Superior temporal gyrus (tissue), 1 donor: ENCODE results near the gene CYP2A7.
"Not testable (repeated sequence)": the region's sequence is repeated elsewhere in the genome, so short reads cannot be mapped to it uniquely, and the experiment has no call there.

ENCODE experiments used
- DNase-seq: peaks from one replicate; pipeline ENCODE4 v3.0.0-alpha.2; 2016; ENCODE audit errors: extremely low spot score

The CYP2A7 gene, protein sequence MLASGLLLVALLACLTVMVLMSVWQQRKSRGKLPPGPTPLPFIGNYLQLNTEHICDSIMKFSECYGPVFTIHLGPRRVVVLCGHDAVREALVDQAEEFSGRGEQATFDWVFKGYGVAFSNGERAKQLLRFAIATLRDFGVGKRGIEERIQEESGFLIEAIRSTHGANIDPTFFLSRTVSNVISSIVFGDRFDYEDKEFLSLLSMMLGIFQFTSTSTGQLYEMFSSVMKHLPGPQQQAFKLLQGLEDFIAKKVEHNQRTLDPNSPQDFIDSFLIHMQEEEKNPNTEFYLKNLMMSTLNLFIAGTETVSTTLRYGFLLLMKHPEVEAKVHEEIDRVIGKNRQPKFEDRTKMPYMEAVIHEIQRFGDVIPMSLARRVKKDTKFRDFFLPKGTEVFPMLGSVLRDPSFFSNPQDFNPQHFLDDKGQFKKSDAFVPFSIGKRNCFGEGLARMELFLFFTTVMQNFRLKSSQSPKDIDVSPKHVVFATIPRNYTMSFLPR

DNA sequence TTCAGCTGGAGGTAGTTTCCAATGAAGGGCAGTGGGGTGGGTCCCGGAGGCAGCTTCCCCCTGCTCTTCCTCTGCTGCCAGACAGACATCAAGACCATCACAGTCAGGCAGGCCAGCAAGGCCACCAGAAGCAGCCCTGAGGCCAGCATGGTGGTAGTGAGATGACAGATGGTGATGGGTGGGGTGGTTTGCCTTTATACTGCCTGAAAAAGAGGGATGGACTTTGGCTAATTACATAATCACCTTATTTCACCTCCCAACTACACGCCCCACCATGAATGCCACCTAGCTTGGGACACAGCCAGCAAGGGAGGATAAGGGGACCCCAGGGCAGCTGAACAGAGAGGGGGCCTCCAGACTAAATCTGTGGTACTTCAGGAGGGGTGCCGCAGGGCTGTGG lies at the start of gene CYP2A7:
TSS of gene CYP2A7 (minus strand) at position 170 of the 400 bp plus-strand sequence. CDS start at position 149, 21 bp downstream.
- DNase-seq: not testable (repeated sequence)

DNA sequence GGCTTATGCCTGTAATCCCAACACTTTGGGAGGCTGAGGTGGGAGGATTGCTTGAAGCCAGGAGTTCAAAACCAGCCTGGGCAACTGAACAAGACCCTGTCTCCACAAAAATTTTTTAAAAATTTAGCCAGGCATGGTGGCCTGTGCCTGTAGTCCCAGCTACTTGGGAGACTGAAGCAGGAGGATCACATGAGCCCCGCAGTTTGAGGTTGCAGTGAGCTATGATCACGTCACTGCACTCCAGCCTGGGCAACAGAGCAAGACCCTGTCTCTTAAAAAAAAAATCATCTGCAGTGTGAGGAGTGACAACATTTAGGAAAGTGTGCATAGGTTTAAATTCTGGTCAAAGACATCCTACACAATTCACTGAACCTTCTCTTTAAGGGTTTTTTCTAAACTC lies 48.8 kb upstream of the CYP2A7 start:
- not testable (repeated sequence) for DNase-seq

- not testable (repeated sequence) for DNase-seq
These were observed 47.9 kb upstream of the CYP2A7 start for GRCh38 chr19:40929942-40930341.

DNA sequence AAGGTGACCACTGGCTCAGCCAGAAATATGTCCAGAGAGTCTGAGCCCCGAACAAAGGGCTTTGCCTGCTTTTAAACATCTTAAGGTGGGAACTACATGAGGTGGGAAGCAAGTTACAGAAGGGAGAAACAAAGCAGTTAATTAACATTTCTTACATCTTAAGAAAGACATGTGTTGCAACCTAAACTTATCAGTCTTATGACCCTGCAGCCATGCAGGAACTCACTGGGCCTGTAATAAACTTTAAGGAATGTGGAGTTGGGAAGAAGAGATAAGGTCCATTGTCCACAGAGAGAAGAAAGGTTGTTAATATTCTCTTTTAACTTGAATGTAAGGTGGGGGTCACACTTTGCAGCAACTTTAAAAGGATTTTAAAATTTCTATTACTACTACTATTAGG lies 46.8 kb upstream of the CYP2A7 start:
- DNase-seq: no peak

DNA sequence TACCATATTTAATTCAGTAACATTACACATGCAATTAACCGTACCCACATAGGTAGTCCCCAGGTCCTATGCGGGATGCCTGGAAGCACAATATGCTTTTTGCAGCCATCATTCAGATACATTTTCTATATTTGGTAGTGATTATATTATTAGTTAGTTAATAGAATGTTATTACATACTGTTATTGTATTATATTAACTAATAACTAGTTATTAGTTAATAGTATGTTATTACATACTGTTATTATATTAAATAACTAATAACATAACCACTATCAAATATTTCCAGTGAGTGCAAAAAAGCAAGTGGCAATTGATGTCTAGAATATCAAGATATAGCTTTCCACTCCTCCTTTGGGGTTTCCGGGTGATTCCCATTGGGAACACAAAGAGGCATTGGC lies 45.5 kb upstream of the CYP2A7 start:
- no peak for DNase-seq

- DNase-seq: not testable (repeated sequence)
These were observed 44.2 kb upstream of the CYP2A7 start for GRCh38 chr19:40926276-40926675.

DNA sequence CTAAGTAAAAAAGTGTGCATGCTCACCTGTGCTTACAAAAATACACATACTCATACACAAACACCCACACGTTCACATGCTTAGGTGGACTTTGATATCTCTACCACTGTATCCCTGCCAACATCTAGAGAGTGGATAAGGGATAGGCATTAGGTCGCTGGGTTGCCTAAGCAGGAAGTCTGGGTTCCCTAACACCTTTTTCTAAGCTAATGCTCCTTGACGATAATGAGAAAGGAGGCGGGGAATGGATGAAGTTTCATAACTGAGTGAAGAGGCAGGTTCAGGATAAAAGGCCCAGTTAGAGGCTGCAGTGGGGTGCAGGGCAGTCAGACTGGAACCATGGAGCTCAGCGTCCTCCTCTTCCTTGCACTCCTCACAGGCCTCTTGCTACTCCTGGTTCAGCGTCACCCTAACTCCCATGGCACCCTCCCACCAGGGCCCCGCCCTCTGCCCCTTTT lies 41.9 kb upstream of the CYP2A7 start:
- no peak for DNase-seq

DNA sequence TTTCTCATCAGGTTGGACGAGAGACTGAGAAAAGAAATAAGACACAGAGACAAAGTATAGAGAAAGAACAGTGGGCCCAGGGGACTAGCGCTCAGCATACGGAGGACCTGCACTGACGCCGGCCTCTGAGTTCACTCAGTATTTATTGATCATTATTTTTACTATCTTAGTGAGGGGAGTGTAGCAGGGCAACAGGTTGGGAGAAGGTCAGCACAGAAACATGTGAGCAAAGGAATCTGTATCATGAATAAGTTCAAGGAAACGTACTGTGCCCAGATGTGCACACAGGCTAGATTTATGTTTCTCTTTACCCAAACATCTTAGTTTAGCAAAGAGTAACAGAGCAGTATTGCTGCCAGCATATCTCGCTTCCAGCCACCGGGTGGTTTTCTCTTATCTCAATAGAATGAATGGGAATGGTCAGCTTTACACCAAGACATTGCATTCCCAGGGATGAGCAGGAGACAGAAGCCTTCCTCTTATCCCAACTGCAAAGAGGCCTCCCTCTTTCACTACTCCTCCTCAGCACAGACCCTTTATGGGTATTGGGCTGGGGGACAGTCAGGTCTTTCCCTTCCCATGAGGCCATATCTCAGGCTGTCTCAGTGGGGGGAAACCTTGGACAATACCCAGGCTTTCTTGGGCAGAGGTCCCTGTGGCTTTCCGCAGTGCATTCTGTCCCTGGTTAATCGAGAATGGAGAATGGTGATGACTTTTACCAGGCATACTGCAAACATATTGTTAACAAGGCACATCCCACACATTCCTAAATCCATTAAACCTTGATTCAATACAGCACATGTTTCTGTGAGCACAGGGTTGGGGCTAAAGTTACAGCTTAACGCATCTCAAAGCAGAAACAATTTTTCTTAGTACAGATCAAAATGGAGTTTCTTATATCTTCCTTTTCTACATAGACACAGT lies 40.5 kb upstream of the CYP2A7 start:
- not testable (repeated sequence) for DNase-seq

DNA sequence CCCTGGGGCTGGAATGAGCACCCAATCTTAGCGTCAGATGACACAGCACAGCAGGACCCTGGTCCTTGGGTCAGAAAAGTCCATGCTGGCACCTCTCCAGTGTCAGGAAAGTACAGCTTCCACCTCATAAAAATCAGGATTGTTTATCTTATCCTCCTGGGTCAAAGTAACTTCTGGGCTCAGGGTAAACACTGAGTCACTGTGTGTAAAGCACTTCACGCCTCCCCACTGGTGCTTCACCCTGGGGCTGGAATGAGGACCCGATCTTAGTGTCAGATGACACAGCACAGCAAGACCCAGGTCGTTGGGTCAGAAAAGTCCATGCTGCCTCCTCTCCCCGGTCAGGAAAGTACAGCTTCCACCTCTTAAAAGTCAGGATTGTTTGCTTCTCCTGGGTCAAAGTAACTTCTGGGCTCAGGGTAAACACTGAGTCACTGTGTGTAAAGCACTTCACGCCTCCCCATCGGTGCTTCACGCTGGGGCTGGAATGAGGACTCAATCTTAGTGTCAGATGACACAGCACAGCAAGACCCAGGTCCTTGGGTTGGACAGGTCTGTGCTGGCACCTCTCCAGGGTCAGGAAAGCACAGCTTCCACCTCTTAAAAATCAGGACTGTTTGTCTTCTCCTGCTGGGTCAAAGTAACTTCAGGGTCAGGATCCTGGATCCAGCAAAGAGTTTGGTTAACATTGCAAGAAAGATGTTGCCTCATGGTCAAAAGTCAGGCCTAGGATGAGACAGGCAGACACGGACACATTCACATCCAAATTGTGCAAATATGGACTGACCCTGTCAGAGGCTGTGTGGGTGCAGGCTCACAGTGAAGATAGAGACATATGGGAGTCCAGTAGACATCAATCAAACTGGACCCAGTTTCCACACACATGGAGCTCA lies 39.2 kb upstream of the CYP2A7 start:
- DNase-seq: no peak

DNA sequence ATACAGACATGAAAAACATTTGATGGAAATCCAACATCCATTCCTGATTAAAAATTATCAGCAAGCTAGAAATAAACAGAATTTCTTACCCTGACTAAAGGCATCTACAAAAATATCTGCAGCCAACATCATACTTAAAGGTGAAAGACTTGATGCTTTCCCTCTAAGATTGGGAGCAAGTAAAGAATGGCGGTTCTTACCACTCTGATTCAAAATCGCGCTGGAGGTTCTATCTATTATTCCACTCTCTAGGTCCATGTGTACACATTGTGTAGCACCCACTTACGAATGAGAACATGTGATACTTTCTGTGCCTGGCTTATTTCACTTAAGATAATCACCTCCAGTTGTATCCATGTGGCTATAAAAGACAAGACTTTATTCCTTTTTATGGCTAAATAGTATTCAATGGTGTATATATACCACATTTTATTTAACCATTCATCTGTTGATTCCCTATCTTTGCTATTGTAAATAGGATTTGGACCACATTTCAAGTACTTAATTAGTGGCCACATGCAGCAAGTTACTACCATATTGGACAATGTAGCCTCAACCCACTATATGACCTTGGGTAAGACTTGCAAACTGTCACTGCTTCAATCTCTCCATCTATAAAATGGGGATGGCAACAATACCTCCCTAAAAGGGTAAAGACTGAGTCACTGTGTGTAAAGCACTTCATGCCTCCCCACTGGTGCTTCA lies 38.4 kb upstream of the CYP2A7 start:
- no peak for DNase-seq

DNA sequence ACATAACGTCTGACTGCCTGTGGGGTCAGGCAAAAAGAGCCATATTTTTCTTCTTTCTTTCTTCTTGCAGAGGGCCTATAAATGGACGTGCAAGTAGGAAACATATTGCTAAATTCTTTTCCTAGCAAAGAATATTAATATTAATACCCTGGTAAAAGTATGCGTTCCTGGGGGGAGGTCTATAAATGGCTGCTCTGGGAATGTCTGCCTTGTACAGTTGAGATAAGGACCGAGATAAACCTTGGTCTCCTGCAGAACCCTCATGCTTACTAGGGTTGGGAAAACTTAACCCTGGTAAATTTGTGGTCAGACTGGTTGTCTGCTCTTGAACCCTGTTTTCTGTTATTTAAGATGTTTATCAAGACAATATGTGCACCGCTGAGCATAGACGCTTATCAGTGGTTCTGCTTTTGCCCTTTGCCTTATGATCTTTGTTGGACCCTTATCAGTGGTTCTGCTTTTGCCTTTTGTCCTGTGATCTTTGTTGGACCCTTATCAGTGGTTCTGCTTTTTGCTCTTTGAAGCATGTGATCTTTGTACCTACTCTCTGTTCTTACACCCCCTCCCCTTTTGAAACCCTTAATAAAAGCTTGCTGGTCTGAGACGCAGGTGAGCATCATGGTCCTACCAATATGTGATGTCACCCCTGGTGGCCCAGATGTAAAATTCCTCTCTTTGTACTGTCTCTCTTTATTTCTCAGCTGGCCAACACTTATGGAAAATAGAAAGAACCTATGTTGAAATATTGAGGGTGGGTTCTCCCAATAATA lies 37.7 kb upstream of the CYP2A7 start:
- DNase-seq: not testable (repeated sequence)

- not testable (repeated sequence) for DNase-seq
These were observed 36.3 kb upstream of the CYP2A7 start for GRCh38 chr19:40918303-40918702.

DNA sequence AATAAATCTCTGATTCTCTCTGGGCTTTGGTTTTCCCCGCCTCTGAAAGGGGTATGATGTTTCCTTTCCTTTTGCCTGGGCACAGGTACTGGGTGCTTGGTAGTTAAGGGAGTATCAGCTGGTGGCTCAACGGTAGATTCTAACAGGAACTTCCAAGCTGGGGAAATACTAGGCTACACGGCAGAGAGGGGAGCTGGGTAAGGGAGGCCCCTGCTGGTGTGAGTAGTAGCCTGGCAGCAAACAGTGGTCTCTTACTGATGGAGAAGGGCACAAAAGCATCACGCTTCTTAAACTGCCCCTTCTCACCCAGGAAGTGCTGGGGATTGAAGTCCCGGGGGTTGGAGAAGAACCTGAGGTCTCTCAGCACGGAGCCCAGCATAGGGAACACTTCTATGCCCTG lies 26.9 kb upstream of the CYP2A7 start:
- DNase-seq: no peak

DNA sequence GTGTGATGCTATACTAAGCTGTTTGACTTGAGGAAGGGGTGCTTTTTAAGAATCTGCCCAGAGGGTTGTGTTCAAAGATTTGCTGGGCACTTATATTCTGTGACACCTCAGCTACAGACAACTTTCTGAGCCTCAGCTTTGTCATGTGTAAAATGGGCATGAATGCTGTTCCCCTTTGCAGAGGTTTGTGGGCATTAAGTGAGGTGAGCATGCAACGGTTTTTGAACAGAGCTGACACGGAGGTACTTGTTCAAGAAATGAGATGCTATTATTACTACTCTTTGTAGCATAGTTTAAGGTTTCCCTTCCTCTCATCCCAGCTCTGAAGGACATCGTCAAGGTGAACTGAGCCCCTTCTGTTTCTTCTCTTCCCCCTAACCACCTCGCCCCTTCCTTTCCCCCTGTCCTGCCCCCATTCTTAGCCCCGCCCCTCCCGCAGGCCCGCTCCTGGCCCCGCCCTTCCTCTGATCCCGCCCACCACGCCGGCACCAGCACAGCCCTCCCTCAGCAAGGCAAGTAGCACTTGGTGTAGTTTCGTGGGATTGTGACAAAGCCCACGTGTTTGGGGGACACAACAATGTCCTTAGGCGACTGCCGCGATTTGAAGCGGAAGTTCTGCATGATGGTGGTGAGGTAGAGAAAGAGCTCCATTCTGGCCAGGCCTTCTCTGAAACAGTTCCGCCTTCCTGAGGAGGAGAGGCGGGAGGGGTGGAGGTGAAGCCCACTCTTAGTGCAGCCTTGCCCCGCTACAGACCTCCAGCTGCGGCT lies 26.1 kb upstream of the CYP2A7 start:
- DNase-seq: no peak

- DNase-seq: no peak
These were observed 24.5 kb upstream of the CYP2A7 start for GRCh38 chr19:40906512-40906911.

DNA sequence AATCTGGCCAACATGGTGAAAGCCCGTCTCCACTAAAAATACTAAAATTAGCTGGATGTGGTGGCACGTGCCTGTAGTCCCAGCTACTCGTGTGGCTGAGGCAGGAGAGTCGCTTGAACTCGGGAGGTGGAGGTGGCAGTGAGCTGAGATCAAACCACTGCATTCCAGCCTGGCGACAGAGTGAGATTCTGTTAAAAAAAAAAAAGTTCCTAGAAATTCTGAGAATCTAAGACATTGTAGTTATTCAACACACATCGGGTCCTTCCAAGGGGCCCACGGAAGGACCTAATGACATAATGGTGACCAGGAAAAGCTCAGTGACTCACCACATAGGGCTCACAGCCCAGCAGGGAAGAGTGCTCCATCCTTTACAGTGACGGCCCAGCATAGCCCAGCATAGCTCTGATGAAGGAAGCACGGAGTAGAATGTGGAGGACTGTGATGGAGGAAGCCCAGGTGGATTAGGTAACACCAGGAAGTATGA lies 22.7 kb upstream of the CYP2A7 start:
- DNase-seq: not testable (repeated sequence)

DNA sequence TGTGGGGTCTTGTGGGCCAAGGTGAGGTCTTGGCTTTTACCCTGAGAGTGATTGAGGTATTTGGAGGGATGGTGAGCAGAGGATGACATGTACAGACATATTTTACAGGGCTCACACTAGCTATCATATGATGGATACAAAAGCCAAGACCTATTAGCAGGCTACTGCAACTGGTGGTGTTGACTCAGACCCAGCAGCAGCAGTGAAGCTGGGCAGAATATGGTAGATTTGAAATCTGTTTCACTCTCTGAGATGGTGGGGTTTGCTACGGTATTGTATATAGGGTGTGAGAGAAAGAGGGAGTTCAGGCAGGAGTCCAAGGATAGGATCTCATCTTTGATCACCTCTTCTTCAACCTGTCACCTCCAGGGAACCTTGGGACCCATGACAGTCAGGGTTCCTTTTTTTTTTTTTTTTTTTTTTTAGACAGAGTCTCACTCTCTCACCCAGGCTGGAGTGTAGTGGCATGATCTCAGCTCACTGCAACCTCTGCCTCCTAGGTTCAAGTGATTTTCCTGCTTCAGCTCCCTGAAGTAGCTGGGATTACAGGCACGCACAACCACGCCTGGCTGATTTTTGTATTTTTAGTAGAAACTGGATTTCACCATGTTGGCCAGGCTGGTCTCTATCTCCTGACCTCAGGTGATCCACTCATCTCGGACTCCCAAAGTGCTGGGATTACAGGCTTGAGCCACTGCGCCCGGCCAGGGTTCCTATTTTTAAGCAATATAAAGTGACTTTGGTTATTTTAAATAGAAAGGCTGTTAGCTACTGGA lies 20.1 kb upstream of the CYP2A7 start:
- not testable (repeated sequence) for DNase-seq

DNA sequence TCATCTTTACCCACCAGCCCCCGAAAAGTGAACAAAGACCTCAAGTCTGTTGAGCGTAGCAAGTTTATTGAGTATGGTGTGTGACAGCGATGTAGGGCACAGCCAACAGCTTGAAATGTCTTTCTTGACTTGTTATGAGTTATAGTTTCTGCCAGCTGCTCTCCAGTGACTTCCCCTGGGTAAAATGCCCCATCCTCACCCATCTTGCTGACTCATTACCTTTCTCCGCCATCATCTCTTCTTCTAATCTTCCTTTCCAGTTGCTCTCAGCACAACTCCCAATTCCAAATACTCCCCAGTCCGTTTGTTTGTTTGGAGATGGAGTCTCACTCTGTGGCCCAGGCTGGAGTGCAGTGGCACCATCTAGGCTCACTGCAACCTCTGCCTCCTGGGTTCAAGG lies 18.5 kb upstream of the CYP2A7 start:
- DNase-seq: not testable (repeated sequence)
